ENCODE measurements around the gene BAMBI.
"Not testable (repeated sequence)": the region's sequence is repeated elsewhere in the genome, so short reads cannot be mapped to it uniquely, and the experiment has no call there.

Gene BAMBI

GRCh38 chr10:28652106-28652505 lies 25.2 kb upstream of the BAMBI start:
- no peak for TF ChIP-seq Cebpa-rat (IDR thresholded peaks at IDR 0.05)
- no peak overlapping the region for H3K4me2 ChIP-seq
- no peaks in the 10 kb centered on the region for H4K20me1 ChIP-seq
- no peak overlapping the region for H3K9ac ChIP-seq
- no peak overlapping the region for H3K27ac ChIP-seq
- H3K36me3 ChIP-seq: no peaks in the 10 kb centered on the region
- H3K4me1 ChIP-seq: no peaks in the 10 kb centered on the region
- peaks cover 11% of the 10 kb centered on the region for H3K9me3 ChIP-seq
- H3K4me3 ChIP-seq: no peak overlapping the region
- no peaks in the 10 kb centered on the region for H3K27me3 ChIP-seq

DNA sequence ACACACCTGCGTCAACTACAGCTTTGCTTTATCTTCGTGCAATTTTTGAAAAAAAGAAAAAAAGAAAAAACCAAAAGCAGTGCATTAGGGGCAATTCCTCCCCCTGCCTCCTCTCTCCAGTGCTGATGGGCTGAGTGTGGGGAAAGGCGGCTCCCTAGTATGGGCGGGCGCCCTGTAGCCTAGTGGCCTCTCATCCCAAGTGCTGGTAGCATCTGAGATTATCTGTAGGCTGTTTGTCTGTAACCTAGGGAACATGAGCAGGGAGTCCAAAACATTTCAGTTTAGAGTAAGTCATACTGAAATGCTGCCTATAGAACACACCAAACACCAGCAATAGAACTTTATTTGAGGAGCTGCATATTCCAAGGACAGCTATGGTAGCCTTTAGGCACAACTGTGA lies 24.6 kb upstream of the BAMBI start:
- Histone ChIP-seq H3K4me1 (no peaks in the 10 kb centered on the region), H3K4me2 (no peak overlapping the region), H3K27ac (no peak overlapping the region), H3K36me3 (no peaks in the 10 kb centered on the region), H3K4me3 (no peak overlapping the region), H3K9me3 (peaks cover 11% of the 10 kb centered on the region), H4K20me1 (no peaks in the 10 kb centered on the region), H3K27me3 (no peaks in the 10 kb centered on the region), H3K9ac (no peak overlapping the region)
- TF ChIP-seq Cebpa-rat (IDR thresholded peaks at IDR 0.05): no peak

DNA sequence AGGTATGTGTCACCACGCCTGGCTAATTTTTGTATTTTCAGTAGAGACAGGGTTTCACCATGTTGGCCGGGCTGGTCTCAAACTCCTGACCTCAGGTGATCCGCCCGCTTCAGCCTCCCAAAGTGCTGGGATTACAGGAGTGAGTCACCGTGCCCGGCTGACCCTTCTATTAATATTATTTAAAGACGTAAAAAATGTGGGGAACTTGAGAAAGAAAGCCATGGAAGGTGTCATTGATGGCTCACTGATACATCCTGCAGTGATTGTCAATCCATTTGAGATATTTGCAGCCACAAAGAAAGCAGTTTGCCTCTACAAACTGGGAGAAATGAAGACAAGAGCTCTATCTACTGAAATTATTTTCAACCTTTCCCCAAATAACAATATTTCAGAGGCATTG lies 18.5 kb upstream of the BAMBI start:
- H4K20me1 ChIP-seq, H3K4me1 ChIP-seq, H3K27me3 ChIP-seq, H3K4me3 ChIP-seq, H3K4me2 ChIP-seq, H3K36me3 ChIP-seq, H3K27ac ChIP-seq, H3K9ac ChIP-seq, H3K9me3 ChIP-seq: not testable (repeated sequence)

- Histone ChIP-seq H3K4me3 (no peak overlapping the region), H3K36me3 (no peaks in the 10 kb centered on the region), H3K27ac (no peak overlapping the region), H3K9me3 (no peaks in the 10 kb centered on the region), H3K27me3 (no peaks in the 10 kb centered on the region), H3K9ac (no peak overlapping the region), H3K4me2 (no peak overlapping the region), H4K20me1 (no peaks in the 10 kb centered on the region), H3K4me1 (no peaks in the 10 kb centered on the region)
- TF ChIP-seq Cebpa-rat (IDR thresholded peaks at IDR 0.05): no peak
These were observed 16.3 kb upstream of the BAMBI start for GRCh38 chr10:28661035-28661434.

DNA sequence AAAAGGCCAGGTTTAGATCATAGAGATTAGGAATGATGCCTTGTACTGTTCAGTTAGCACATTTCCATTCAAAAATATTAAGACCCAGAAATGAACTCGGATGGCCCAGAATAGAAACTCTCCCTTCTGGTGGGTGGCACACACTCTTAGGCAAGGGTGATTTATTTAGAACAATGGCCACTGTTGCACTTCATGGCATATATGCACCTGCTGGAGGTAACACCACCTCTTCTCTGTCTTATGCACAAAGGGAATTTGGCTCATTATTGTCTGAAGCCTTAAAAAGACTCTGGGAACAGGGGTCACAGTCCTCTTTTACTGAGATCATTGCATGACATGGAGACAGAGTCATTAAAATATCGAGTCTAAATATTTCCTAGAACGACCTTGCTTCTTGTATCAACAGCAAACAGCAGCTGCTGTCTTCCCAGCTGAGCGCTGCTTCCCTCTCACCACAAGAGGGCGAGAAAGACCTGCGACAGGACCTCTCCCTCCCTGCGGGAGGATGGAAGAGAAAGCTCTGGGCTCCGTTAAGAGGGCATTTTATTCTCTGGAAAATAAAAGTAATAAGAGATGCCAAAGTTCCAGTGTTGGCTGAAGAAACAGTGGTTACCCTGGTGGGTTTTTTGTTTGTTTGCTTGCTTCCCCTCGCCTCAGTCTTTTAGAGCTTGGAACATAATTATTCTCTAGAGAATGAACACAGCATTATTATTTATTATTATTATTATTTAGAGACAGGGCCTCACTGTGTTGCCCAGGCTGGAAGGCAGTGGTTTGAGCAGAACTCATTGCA lies 13.5 kb upstream of the BAMBI start:
- H3K4me1 ChIP-seq: peaks cover 8% of the 10 kb centered on the region; the same call in 1 of the 2 replicates
- H3K4me3 ChIP-seq: no peak overlapping the region
- no peak overlapping the region for H3K4me2 ChIP-seq
- no peak overlapping the region for H3K27ac ChIP-seq
- no peaks in the 10 kb centered on the region for H3K36me3 ChIP-seq
- no peak for TF ChIP-seq Cebpa-rat (IDR thresholded peaks at IDR 0.05)
- H4K20me1 ChIP-seq: no peaks in the 10 kb centered on the region
- H3K27me3 ChIP-seq: peaks cover 10% of the 10 kb centered on the region; the same call in 1 of the 2 replicates
- H3K9ac ChIP-seq: no peak overlapping the region
- no peaks in the 10 kb centered on the region for H3K9me3 ChIP-seq

GRCh38 chr10:28664369-28664740 lies 13.0 kb upstream of the BAMBI start:
- H3K4me3 ChIP-seq: no peak overlapping the region
- H3K9me3 ChIP-seq: no peaks in the 10 kb centered on the region
- no peaks in the 10 kb centered on the region for H3K36me3 ChIP-seq
- TF ChIP-seq Cebpa-rat (IDR thresholded peaks at IDR 0.05): no peak
- H4K20me1 ChIP-seq: no peaks in the 10 kb centered on the region
- peaks cover 10% of the 10 kb centered on the region; the same call in 1 of the 2 replicates for H3K27me3 ChIP-seq
- no peak overlapping the region for H3K9ac ChIP-seq
- peaks cover 12% of the 10 kb centered on the region; the same call in 1 of the 2 replicates for H3K4me1 ChIP-seq
- no peak overlapping the region for H3K27ac ChIP-seq
- no peak overlapping the region for H3K4me2 ChIP-seq

GRCh38 chr10:28666751-28667467 lies 10.4 kb upstream of the BAMBI start:
- Histone ChIP-seq H3K4me2 (no peak overlapping the region), H3K27ac (no peak overlapping the region), H3K27me3 (peaks cover 10% of the 10 kb centered on the region; the same call in 1 of the 2 replicates), H4K20me1 (no peaks in the 10 kb centered on the region), H3K9ac (no peak overlapping the region), H3K4me1 (peaks cover 13% of the 10 kb centered on the region; the same call in 1 of the 2 replicates), H3K36me3 (no peaks in the 10 kb centered on the region), H3K9me3 (no peaks in the 10 kb centered on the region), H3K4me3 (no peak overlapping the region)
- TF ChIP-seq Cebpa-rat (IDR thresholded peaks at IDR 0.05): no peak

GRCh38 chr10:28668363-28669226 lies 8.7 kb upstream of the BAMBI start:
- Histone ChIP-seq H3K4me3 (peak overlapping the region; percentile 69), H3K9me3 (no peaks in the 10 kb centered on the region), H3K4me1 (peaks cover 13% of the 10 kb centered on the region; the same call in 1 of the 2 replicates), H4K20me1 (no peaks in the 10 kb centered on the region), H3K36me3 (no peaks in the 10 kb centered on the region), H3K27ac (no peak overlapping the region), H3K27me3 (peaks cover 10% of the 10 kb centered on the region; the same call in 1 of the 2 replicates), H3K4me2 (peak overlapping the region; percentile 86), H3K9ac (peak overlapping the region; percentile 59)
- TF ChIP-seq Cebpa-rat (IDR thresholded peaks at IDR 0.05): no peak

DNA sequence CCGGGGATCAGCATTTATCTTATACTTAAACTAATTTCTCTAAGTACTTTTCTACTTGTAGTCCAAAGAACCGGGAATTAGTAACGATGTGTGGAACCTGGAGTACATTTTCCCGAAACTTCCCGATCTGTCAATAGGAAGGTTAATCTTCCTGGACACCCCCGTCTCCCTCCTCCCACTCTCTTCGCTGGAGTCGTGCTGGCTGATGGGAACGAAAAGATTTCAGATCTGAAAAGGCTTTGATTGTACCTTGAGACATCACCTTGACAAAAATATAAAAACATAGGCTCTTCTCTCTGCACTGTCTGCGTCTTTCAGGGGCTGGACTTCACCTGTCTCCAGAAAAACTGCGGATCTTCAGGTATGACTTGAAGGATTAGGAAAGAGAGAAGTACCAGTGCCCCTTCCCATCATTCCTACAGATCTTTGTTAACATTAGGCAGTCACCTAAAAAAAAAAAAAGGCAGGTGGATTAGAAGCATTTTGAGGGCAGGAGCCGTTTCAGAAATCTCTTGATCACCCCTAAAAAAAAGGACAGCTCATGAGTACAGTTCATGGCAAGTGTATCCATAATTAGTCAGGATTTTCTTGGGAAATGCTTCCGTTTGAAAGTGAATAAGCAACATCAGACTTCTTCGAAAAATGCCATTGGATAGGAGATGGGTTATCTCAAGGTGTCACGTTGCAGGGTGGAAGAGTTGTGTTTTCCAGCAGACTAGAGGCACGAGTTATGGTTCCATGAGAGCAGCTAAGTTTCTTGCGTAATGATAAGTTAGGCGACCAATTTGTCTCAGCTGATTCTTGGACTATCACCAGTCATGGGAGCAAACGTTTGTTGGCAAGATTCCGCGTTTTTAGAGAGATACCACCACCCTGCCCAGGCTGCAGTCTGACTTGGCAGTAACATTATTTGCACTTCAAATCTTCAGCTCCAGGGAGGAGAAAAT lies 7.8 kb upstream of the BAMBI start:
- H3K9me3 ChIP-seq: no peaks in the 10 kb centered on the region
- H3K4me2 ChIP-seq: peak overlapping the region; percentile 86
- H3K27ac ChIP-seq: no peak overlapping the region
- no peak for TF ChIP-seq Cebpa-rat (IDR thresholded peaks at IDR 0.05)
- H3K9ac ChIP-seq: peak overlapping the region; percentile 59
- H4K20me1 ChIP-seq: no peaks in the 10 kb centered on the region
- H3K4me3 ChIP-seq: peak overlapping the region; percentile 69
- no peaks in the 10 kb centered on the region for H3K36me3 ChIP-seq
- peaks cover 10% of the 10 kb centered on the region; the same call in 1 of the 2 replicates for H3K27me3 ChIP-seq
- peaks cover 13% of the 10 kb centered on the region; the same call in 1 of the 2 replicates for H3K4me1 ChIP-seq

Measured in BLaER1 (cell line).